Upper lobe of left lung (tissue), 6 donors: ENCODE data around the gene ARPC5. TPM values are rescaled to one million over a fixed set of nuclear protein-coding genes. Genes with fewer than 3 reads are reported as not detected.
"Not testable (repeated sequence)": the region's sequence is repeated elsewhere in the genome, so short reads cannot be mapped to it uniquely, and the experiment has no call there.

Source experiments
- ATAC-seq, 2 donors: fragments of 200-7000 bp; cut with Tn5 transposase; one replicate each; pipeline ENCODE4 v1.9.1; 2022; ENCODE audit warnings: mild to moderate bottlenecking in 2 of 2, moderate library complexity in 2 of 2; ENCODE audit not compliant: low FRiP score in 2 of 2
- DNase-seq, 2 donors: peaks; one replicate each; pipeline ENCODE4 v3.0.0-alpha.2; 2019 to 2020
- H3K27ac ChIP-seq, 4 donors: fragments of 200-600 bp; sonication (generic); one replicate each; pipeline ENCODE4 v1.5.1; 2016 to 2019
- H3K27me3 ChIP-seq, 4 donors: fragments of 200-600 bp; sonication (generic); one replicate each; pipeline ENCODE4 v1.5.1; 2017 to 2019
- H3K36me3 ChIP-seq, 4 donors: fragments of 200-600 bp; sonication (generic); one replicate each; pipeline ENCODE4 v1.5.1; 2016 to 2019
- H3K4me1 ChIP-seq, 4 donors: fragments of 200-600 bp; sonication (generic); one replicate each; pipeline ENCODE4 v1.5.1; 2018 to 2019
- H3K4me3 ChIP-seq, 4 donors: fragments of 200-600 bp; sonication (generic); one replicate each; pipeline ENCODE4 v1.5.1; 2017 to 2019; ENCODE audit warnings: mild to moderate bottlenecking in 2 of 4, moderate library complexity in 1 of 4
- H3K9me3 ChIP-seq, 4 donors: fragments of 200-600 bp; sonication (generic); one replicate each; pipeline ENCODE4 v1.5.1; 2018 to 2019
- EP300 ChIP-seq, 4 donors: sonication (generic); formaldehyde crosslinking; IDR thresholded peaks; one replicate each; pipeline ENCODE4 v1.5.1; 2017; ENCODE audit warnings: antibody characterized with exemption in 4 of 4, control low read depth in 2 of 4
- POLR2A ChIP-seq, 4 donors: fragments of 450-650 bp; IDR thresholded peaks; one replicate each; pipeline ENCODE4 v1.5.1; 2016 to 2017; ENCODE audit warnings: antibody characterized with exemption in 4 of 4, mild to moderate bottlenecking in 2 of 4
- POLR2AphosphoS5 ChIP-seq, 2 donors: sonication (generic); formaldehyde crosslinking; IDR thresholded peaks; one replicate each; pipeline ENCODE4 v1.5.1; 2017; ENCODE audit warnings: antibody characterized with exemption in 2 of 2
- WGBS, 2 donors: methylation state at CpG; one replicate each; pipeline ENCODE4 v1.1.5; 2017 to 2018; 5-methylcytosine and 5-hydroxymethylcytosine counted together
- total RNA-seq, 6 donors: library from RNA; depleted of rRNA in 4 of 6; stranded (reverse); fragments of >200 nt in 4 of 6; gene quantifications; one replicate each; pipeline versions ENCODE4 v1.1.0 to v1.2.1, GENCODE V29; 2016 to 2021
- TF ChIP-seq, protein P1 (sequence below), 6 experiments: fragments of 450-650 bp in 4 of 6; fragments of 200-600 bp in 2 of 6; sonication (generic) in 2 of 6; IDR thresholded peaks; one replicate each; pipeline ENCODE4 v1.5.1; 2016 to 2019; ENCODE audit warnings: antibody characterized with exemption in 6 of 6
- donor health status: DM: no; HTN: no; CAD: no; lungs with moderate emphysema.
- donor health status: DM: no; HTN: yes; CAD: no; lungs with severe emphysema.

The ARPC5 gene
- total RNA-seq, 6 donors from 2014 or later: 28.3 to 193 (median 109) TPM

DNA sequence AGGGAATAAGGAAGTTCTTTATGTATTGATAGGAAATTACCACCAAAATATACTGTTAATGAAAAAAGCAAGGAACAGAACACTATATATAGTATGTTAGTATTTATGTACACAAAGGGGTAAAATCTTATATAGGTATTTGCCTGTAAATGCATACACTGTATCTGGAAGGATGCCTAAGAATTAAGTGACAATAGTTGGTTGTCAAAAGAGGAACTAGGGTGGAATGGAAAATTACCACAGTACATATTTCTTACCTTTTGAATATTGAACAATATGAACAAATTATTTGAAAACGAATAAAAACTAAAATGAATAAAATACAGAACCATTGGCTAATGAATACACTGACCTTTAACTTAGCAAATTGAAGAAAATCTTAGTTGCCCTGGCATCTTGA lies 13.6 kb downstream of the ARPC5 start:
- Histone ChIP-seq H3K4me1 (peaks cover 20 to 36% (median 32%) of the 10 kb centered on the region in 4 donors), H3K27me3 (no peaks in the 10 kb centered on the region), H3K36me3 (peaks cover 0 to 26% (median 2%) of the 10 kb centered on the region in 4 donors), H3K4me3 (no peak overlapping the region), H3K27ac (peak overlapping the region in 1 of 4 donors; percentile 14), H3K9me3 (no peaks in the 10 kb centered on the region)
- ATAC-seq (no peak), DNase-seq (no peak)
- 67 to 69% methylated on average over 1 of the region's 1 CpG for WGBS, 2 donors
- no peak for TF ChIP-seq POLR2AphosphoS5 (IDR thresholded peaks at IDR 0.05)
- no peak for TF ChIP-seq EP300 (IDR thresholded peaks at IDR 0.05)
- no peak for TF ChIP-seq POLR2A (IDR thresholded peaks at IDR 0.05)
- TF ChIP-seq, protein P1, sequence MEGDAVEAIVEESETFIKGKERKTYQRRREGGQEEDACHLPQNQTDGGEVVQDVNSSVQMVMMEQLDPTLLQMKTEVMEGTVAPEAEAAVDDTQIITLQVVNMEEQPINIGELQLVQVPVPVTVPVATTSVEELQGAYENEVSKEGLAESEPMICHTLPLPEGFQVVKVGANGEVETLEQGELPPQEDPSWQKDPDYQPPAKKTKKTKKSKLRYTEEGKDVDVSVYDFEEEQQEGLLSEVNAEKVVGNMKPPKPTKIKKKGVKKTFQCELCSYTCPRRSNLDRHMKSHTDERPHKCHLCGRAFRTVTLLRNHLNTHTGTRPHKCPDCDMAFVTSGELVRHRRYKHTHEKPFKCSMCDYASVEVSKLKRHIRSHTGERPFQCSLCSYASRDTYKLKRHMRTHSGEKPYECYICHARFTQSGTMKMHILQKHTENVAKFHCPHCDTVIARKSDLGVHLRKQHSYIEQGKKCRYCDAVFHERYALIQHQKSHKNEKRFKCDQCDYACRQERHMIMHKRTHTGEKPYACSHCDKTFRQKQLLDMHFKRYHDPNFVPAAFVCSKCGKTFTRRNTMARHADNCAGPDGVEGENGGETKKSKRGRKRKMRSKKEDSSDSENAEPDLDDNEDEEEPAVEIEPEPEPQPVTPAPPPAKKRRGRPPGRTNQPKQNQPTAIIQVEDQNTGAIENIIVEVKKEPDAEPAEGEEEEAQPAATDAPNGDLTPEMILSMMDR (IDR thresholded peaks at IDR 0.05): no peak

DNA sequence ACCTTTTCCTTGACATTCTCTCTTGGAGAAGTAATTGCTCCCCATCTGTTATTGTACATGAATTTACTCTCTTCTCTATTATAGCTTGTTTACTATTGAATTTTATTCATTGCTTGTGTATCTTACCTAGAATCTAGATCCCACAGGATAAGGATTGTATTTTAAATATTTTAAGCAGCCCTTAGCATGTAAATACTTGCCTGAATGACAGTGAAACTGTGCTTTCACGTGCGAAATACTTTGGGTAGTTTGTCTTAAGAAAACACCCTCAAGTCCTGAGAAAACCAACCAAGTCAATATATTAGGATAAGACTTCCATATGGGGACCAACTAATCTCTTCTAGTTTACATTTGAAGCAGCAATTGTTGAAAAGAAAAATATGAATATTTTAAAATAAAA lies 15.3 kb downstream of the ARPC5 start:
- no peak for TF ChIP-seq POLR2A (IDR thresholded peaks at IDR 0.05)
- no peak for TF ChIP-seq POLR2AphosphoS5 (IDR thresholded peaks at IDR 0.05)
- TF ChIP-seq, protein P1 (IDR thresholded peaks at IDR 0.05): no peak
- no peak for TF ChIP-seq EP300 (IDR thresholded peaks at IDR 0.05)
- 51 to 59% methylated on average over 2 of the region's 2 CpGs for WGBS, 2 donors
- H3K4me1 ChIP-seq: peaks cover 2 to 19% (median 15%) of the 10 kb centered on the region in 4 donors
- ATAC-seq (no peak), DNase-seq (no peak)
- no peaks in the 10 kb centered on the region for H3K9me3 ChIP-seq
- H3K27me3 ChIP-seq: no peaks in the 10 kb centered on the region
- H3K4me3 ChIP-seq: no peak overlapping the region
- peaks cover 0 to 18% (median 2%) of the 10 kb centered on the region in 4 donors for H3K36me3 ChIP-seq
- no peak overlapping the region for H3K27ac ChIP-seq

DNA sequence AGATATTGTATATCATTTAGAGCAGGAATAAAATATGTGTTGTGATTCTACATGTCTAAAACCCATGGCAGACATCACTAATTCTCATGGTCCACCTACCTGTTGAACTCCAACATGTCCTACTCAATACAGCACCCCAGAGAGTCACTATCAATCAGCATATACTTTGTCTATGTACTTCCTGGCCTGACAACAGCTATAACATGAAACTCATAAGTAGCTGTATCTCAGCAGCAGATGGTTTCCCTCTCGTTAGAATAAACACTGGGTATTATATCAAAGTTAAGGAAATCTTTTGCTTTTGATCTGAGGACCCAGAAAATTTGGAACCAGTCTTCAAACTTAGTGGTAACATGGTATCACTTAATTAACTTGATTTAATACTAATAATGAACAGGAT lies 15.8 kb downstream of the ARPC5 start:
- H3K27me3 ChIP-seq: no peaks in the 10 kb centered on the region
- ATAC-seq (no peak), DNase-seq (no peak)
- no peak overlapping the region for H3K4me3 ChIP-seq
- H3K9me3 ChIP-seq: no peaks in the 10 kb centered on the region
- TF ChIP-seq POLR2AphosphoS5 (IDR thresholded peaks at IDR 0.05): no peak
- no peak for TF ChIP-seq EP300 (IDR thresholded peaks at IDR 0.05)
- TF ChIP-seq, protein P1 (IDR thresholded peaks at IDR 0.05): no peak
- TF ChIP-seq POLR2A (IDR thresholded peaks at IDR 0.05): no peak
- peaks cover 0 to 13% (median 2%) of the 10 kb centered on the region in 4 donors for H3K36me3 ChIP-seq
- WGBS, 2 donors: 55 to 69% methylated on average over 1 of the region's 1 CpG
- peaks cover 0 to 15% (median 12%) of the 10 kb centered on the region in 4 donors for H3K4me1 ChIP-seq
- H3K27ac ChIP-seq: no peak overlapping the region

- not testable (repeated sequence) for ATAC-seq, H3K36me3 ChIP-seq, H3K27ac ChIP-seq, H3K4me3 ChIP-seq, H3K27me3 ChIP-seq, H3K9me3 ChIP-seq, DNase-seq
- peaks cover 0 to 15% (median 11%) of the 10 kb centered on the region in 4 donors for H3K4me1 ChIP-seq
- 82 to 100% methylated on average over 5 of the region's 5 CpGs for WGBS, 2 donors
Measured at GRCh38 chr1:183618202-183618601, 17.4 kb downstream of the ARPC5 start.

- not testable (repeated sequence) for H3K36me3 ChIP-seq, H3K27ac ChIP-seq, H3K4me3 ChIP-seq, ATAC-seq, H3K27me3 ChIP-seq, H3K9me3 ChIP-seq, DNase-seq
- WGBS, 2 donors: 83 to 95% methylated on average over 3 of the region's 3 CpGs
- peaks cover 17 to 28% (median 25%) of the 10 kb centered on the region in 4 donors for H3K4me1 ChIP-seq
Measured at GRCh38 chr1:183612975-183613374, 22.6 kb downstream of the ARPC5 start.

GRCh38 chr1:183612407-183612806 lies 23.2 kb downstream of the ARPC5 start:
- TF ChIP-seq POLR2A (IDR thresholded peaks at IDR 0.05): no peak
- TF ChIP-seq EP300 (IDR thresholded peaks at IDR 0.05): no peak
- TF ChIP-seq, protein P1 (IDR thresholded peaks at IDR 0.05): no peak
- TF ChIP-seq POLR2AphosphoS5 (IDR thresholded peaks at IDR 0.05): no peak
- Histone ChIP-seq H3K27me3 (no peaks in the 10 kb centered on the region), H3K4me3 (no peak overlapping the region), H3K27ac (no peak overlapping the region), H3K36me3 (no peaks in the 10 kb centered on the region), H3K4me1 (peaks cover 19 to 31% (median 26%) of the 10 kb centered on the region in 4 donors), H3K9me3 (no peaks in the 10 kb centered on the region)
- WGBS, 2 donors: 70 to 75% methylated on average over 3 of the region's 3 CpGs
- ATAC-seq (no peak), DNase-seq (no peak)
